Smooth muscle cell of the brain vasculature (primary cell): ENCODE measurements around the gene MAP1LC3A.
"Not testable (repeated sequence)": the region's sequence is repeated elsewhere in the genome, so short reads cannot be mapped to it uniquely, and the experiment has no call there.

ENCODE experiments used
- DNase-seq: peaks from one replicate; pipeline ENCODE4 v3.0.0-alpha.2; 2012; ENCODE audit warnings: low read depth, low spot score

The MAP1LC3A gene

GRCh38 chr20:34558320-34559218 is at the start of gene MAP1LC3A:
MAP1LC3A (plus strand) TSS chr20:34558718; CDS start chr20:34558869, 151 bp downstream.
- DNase-seq: peak; percentile 91

DNA sequence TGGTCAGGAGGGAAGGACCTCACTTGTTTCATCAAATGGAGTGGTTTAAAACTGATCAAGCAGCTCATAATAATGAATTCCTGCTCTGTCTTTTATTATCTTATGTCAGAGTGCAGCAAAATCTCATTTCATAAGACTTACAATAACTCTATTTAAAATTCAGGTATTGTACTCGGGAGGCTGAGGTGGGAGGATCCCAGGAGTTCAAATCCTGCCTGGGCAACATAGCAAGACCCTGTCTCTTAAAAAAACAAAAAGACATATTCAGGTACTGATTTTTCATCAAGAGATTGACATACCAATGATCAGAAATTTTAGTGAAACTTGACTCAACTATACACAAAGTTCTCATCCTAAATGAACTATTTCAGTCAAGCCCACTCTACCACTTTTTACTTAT is 47.9 kb upstream of the MAP1LC3A start:
- no peak for DNase-seq

DNA sequence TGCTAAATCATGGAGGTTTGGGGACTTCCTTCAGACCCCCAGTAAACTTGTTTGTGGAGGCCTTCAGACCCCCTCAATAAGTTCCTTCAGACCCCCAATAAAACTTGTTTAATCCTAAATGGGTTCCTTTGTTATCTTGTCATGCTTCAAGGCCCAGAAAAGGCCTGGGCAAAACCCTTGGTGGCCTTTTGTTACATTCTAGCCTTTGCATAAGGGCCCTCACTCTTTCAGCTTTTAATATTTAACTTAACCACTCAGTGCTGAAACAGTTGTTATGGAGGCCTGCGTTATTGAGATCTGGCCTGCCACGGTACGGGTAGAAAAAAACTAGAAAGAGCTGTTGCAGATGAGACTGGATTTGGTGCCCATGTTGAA is 46.6 kb upstream of the MAP1LC3A start:
- no peak for DNase-seq

DNA sequence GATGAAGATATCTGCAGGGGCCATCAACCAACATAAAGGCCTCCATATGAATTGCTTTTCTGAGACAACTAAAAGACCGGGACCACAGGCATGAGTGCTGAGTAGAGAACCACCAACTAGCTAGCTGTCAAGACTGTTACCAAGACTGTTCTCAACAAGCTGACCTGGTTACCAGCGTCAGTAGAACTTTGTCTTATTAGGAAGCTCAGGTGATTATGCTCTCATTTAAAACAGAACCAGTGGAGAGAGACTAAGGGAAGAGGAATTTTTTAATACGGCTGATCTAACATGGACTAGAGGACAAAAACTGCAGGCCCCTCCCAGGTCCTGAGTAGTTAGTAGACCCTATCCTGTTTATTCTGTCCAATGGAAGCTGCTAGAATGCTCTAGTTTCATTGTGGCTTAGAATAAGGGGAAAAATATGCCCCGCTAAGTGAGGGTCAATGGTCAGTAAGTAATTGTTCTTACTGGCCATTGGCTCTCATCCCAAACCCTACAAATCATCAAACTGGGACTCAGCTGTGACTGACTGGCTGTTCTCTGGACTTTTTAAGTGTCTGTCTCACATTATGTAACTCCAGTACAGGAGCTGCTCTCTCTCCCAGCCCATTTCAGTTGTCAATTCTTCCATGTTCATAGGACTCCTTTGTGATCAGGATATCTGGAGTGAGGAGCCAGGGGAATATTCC is 46.1 kb upstream of the MAP1LC3A start:
- DNase-seq: no peak

- DNase-seq: no peak
Observed at GRCh38 chr20:34512955-34513419, 45.5 kb upstream of the MAP1LC3A start.

DNA sequence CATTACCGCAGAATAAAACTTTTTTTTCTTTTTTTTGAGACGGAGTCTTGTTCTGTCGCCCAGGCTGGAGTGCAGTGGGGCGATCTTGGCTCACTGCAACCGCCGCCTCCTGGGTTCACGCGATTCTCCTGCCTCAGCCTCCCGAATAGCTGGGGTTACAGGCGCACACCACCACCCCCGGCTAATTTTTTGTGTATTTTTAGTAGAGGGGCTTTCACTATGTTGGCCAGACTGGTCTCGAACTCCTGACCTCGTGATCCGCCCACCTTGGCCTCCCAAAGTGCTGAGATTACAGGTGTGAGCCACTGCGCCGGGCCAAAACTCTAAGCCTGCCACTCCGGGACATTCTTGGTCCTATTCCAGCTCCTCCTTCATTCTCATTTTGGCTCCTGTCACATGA is 44.5 kb upstream of the MAP1LC3A start:
- not testable (repeated sequence) for DNase-seq

DNA sequence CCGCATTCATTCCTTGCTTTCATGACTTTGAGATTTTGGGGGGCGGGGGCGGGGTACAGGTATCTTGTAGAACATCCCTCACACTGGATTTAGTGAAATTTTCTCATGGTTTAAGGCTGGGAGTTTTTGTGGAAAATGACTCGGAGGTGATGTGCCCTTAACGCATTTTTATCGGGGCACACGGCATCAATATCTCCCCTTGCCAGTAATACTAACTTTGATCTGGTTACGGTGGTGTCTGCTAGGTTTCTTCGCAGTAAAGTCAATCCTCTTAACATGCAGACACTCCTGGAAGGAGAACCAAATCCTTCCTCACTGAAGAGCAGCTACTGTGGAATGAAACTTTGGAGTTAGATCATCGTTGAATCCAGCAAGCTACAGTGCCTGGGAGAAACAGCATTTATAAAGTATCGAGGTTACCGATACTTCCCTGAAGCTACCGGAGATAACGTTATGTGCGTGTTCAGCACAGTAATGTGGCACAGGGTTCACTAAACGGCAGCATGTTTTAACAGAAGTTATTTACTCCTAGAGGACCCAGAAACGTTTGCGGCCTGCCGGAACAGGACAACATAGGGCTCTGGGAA is 43.5 kb upstream of the MAP1LC3A start:
- DNase-seq: no peak

DNA sequence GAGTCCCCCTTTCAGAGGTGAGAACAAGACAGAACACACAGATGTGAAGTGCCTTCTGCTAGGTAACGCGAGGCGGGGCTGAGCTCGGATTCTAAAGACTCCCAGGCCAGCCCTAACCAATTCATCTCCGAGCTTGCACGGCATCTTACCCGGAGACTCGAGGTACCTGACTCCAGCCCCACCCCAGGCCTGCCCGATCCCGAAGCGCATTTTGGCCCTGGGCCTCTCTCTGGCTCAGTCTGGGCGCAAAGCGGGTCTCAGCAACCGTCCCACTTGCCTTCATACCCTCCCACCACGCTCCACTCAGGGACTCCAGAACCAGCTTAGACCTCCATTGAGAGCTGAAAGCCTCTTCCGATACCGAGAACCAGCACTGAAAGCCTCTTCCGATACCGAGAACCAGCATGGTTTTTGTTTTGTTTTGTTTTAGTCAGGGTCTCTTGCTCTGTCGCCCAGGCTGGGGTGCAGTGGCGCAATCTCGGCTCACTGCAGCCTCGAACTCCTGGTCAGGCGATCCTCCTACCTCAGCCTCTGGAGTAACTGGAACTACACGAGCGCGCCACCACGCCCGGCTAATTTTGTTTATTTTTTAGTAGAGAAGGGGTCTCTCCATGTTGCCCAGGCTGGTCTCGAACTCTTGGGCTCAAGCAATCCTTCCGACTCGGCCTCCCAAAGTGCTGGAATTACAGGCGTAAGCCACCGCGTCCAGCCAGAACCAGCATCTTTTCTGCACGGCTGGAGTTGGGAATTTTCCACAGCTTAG is 42.9 kb upstream of the MAP1LC3A start:
- DNase-seq: no peak

GRCh38 chr20:34516247-34517113 is 42.0 kb upstream of the MAP1LC3A start, which contains the start of gene DYNLRB1:
DYNLRB1 (plus strand) TSS chr20:34516422; CDS start chr20:34516459, 37 bp downstream.
- peak; percentile 93 for DNase-seq

DNA sequence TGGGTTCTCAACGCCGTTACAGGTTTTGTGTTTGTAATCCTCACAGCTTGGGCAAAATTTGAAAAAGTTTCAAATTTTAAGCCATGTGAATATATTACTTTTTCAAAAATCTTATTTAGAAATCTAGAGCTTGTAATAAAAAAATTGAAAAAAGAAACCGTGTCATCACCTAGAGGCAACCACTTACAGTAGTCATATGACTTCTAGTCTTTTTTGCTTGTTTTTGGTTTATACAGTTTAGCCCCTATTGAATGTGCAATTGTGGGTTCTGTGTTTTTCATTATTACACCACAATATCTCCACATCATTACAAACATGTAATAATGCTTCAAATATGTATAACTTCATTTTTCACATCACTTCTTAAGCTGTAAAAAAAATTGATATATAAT is 41.4 kb upstream of the MAP1LC3A start:
- no peak for DNase-seq

GRCh38 chr20:34518863-34519262 is 39.7 kb upstream of the MAP1LC3A start:
- DNase-seq: not testable (repeated sequence)

GRCh38 chr20:34519841-34520240 is 38.7 kb upstream of the MAP1LC3A start:
- not testable (repeated sequence) for DNase-seq

- DNase-seq: no peak
Observed at GRCh38 chr20:34522969-34523871, 35.3 kb upstream of the MAP1LC3A start.

DNA sequence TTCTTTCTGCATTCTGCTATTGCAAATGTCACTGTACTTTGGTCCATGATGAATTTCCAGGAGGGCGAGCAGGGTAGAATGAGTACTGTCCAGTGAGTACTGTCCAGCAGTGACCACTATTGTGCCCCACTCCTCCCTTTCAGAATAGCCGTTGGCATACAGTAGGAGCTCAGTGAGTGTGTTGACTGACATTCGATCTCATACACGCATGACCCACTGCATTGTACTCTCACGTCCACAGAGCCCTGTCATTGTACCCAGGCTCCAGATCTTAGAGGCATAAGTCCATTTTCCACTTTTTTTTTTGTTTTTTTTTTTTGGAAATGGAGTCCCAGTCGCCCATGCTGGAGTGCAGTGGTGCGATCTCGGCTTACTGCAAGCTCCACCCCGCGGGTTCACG is 34.1 kb upstream of the MAP1LC3A start:
- DNase-seq: no peak

GRCh38 chr20:34525342-34525708 is 33.2 kb upstream of the MAP1LC3A start:
- no peak for DNase-seq

GRCh38 chr20:34525709-34526416 is 32.7 kb upstream of the MAP1LC3A start:
- peak; percentile 90 for DNase-seq

- no peak for DNase-seq
Observed at GRCh38 chr20:34526466-34526865, 32.1 kb upstream of the MAP1LC3A start.

DNA sequence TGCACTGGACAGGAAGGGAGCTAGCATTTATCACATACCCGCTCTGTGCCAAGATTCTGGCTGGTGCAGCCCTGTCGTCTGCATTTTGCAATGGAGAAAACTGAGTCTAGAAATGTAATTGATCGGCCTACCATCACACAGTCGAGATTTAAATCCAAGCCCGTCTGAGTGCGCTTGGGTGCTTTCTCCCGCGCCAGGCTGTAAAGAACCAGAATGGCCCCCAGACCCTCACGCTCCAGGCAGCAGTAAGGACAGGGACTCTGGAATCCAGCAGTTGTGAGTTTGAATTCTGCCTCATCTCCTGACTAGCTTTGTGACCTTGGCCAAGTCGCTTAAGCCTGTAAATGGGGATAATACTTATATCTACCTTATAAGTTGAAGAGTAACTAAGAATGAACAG is 31.5 kb upstream of the MAP1LC3A start:
- DNase-seq: no peak

DNA sequence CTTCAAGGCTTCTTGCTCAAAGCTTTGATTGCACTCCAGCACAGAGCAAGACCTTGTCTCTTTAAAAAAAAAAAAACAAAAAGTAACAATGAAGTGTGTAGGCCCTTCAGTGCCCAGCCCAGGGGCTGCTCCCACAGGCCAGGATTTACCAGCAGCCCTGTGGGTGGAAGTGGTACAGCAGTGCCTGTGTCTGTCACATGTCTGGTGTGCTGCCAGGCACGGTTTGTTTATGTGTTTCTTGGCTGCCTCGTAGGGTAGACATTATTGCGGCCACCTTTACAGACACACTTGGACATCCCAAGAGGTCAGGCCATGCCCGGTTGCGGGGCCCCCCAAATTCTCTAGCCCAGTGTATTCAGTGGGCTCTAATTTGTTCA is 29.6 kb upstream of the MAP1LC3A start:
- DNase-seq: no peak
